ENCODE measurements around the gene FOXQ1.

GRCh38 chr6:1280666-1281300, 31.1 kb upstream of the FOXQ1 start:
- TF ChIP-seq CTCF (tag by site-specific recombination; IDR thresholded peaks at IDR 0.05), result no peak
- TF ChIP-seq ZNF148 (tag by site-specific recombination; IDR thresholded peaks at IDR 0.05; ENCODE audit: borderline replicate concordance), result no peak
- no peak for TF ChIP-seq ZNF544 (tag by site-specific recombination; IDR thresholded peaks at IDR 0.05)
